Stimulated activated CD4-positive, alpha-beta T cell treated with anti-CD3 and anti-CD28 coated beads, Interleukin-1b, Interleukin-23, amount 100 ng/mL, for 4 hours (primary cell): ENCODE results near the gene ALKBH2.

Experiments used
- DNase-seq, 2 donors: peaks; one replicate each; pipeline ENCODE4 v3.0.0-alpha.2; 2020; ENCODE audit warnings: low read depth in 2 of 2

Gene ALKBH2

DNA sequence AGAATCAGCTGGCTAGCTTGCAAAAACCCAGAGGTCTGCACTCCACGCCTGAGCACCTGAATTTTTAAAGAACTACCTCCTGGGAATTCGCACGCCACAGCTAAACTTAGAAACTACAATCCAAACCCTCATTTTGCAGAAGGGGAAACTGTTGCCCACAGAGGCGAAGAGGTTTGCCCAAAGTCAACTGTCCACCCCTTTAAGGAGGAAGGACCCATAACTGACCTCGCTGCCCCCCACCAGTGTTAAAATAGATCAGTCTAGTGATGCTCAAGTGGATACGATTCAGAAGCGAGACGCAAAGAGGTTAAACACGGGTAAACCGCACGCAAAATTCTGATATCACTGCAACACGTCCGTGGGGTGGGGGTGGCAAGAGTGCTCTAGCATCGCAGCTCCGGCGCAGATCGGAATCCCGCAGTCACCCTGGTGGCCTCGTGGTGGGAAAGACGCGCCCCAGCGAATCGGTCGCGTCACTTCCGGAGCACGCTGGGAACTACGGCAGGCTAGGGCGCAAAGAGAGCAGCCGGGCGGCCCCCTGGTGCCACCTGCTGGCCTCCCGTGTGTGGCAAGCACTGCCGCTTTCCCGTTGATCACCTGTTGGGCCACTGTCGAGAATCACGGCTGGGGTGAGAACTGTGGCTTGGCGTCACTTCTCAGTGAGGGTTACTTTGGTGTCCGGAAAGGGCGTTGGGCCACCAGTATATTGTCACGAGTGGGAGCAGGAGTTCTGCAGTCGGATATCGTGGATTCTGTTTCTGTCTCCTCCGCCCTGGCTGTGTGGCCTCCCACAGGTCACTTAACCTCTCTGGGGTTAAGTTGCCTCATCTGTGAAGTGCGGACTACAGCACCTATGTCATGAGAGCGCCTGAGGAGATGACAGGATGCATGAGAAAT lies at the start of gene ALKBH2:
Gene ALKBH2, minus strand, starts transcription at position 451 of the 897 bp plus-strand sequence. CDS start 686 bp downstream, outside the sequence.
- DNase-seq, result peak; percentile 93

DNA sequence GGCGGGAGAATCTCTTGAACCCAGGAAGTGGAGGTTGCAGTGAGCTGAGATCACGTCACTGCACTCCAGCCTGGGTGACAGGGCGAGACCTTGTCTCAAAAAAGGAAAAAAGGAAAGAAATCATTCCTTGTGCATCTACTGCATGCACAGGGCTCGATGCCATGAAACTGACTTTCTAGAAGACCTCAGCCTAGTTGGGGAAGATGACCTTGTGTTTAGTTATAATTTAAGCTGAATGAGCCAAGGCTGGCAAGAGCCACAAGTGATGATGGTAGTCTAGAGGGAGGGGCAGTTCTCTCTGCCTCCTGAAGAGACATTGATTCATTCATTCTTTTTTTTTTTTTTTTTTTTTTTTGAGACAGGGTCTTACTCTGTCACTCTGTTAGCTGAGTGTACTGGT lies 47.3 kb upstream of the ALKBH2 start:
- no peak for DNase-seq

DNA sequence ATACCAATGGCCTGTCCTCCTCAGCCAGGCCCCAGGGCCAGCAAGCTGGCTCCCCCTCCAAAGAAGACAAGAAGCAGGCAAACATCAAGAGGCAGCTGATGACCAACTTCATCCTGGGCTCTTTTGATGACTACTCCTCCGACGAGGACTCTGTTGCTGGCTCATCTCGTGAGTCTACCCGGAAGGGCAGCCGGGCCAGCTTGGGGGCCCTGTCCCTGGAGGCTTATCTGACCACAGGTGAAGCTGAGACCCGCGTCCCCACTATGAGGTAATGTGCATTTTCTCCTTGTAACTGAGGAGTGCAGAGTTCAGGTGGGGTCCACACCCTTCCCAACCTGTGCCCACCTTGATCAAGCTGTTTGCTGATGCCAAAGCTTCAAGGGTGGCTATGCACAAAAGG lies 46.5 kb upstream of the ALKBH2 start:
- no peak for DNase-seq

DNA sequence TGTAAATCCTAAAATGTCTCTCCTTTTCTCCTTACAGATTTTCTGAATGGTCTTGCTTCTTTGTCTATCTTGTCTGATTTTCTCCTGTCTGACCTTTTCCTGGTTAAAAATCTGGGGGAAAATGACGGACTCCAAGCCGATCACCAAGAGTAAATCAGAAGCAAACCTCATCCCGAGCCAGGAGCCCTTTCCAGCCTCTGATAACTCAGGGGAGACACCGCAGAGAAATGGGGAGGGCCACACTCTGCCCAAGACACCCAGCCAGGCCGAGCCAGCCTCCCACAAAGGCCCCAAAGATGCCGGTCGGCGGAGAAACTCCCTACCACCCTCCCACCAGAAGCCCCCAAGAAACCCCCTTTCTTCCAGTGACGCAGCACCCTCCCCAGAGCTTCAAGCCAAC lies 46.1 kb upstream of the ALKBH2 start:
- DNase-seq, result no peak

DNA sequence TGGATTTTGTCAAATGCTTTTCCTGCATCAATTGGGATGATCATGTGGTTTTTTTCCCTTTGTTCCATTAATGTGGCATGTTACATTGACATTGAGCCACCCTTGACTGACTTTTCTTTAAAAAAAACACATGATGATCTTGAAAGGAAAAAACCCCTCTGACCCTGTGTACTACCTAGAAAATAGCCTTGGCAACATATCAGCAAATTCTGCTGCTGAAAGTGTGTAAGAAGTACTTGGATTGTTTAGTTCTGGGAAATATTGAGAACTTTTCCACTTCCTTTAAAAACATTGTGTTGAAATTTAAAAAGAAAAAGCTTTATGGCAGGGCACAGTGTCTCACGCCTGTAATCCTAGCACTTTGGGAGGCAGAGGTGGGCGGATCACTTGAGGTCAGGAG lies 43.8 kb upstream of the ALKBH2 start:
- no peak for DNase-seq

DNA sequence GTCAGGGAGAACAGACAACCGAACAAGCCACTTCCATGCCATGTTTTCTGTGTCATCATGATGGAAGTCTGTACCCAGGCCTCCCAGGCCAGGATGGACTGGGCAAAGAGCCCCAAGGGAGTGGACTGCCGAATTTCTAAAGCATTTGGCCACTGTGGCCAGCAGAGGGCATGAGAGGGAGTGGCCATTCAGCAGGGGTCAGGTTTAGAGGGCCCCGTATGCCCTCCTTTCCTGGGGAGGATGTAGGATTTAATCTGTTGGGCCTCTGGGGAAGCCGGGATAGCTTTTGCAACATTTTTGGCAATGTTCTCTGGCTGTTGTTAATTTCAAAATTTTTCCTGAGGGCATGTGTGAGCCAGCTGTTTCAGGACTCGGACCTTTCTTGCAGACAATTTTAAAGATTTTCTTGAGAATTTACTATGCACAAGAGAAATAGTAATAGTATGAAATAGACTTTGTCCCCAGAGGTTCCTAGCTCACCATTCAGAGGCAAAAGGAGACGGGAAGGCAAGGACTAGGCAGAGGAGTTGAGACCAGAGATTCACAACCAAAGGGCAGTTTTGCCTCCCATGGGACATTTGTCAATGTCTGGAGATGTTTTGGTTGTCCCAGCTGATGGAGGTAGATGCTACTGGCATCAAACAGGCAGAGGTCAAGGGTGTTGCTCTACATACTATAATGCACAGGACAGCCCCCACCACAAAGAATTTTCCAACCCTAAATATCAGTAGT lies 41.1 kb upstream of the ALKBH2 start:
- DNase-seq, result no peak

DNA sequence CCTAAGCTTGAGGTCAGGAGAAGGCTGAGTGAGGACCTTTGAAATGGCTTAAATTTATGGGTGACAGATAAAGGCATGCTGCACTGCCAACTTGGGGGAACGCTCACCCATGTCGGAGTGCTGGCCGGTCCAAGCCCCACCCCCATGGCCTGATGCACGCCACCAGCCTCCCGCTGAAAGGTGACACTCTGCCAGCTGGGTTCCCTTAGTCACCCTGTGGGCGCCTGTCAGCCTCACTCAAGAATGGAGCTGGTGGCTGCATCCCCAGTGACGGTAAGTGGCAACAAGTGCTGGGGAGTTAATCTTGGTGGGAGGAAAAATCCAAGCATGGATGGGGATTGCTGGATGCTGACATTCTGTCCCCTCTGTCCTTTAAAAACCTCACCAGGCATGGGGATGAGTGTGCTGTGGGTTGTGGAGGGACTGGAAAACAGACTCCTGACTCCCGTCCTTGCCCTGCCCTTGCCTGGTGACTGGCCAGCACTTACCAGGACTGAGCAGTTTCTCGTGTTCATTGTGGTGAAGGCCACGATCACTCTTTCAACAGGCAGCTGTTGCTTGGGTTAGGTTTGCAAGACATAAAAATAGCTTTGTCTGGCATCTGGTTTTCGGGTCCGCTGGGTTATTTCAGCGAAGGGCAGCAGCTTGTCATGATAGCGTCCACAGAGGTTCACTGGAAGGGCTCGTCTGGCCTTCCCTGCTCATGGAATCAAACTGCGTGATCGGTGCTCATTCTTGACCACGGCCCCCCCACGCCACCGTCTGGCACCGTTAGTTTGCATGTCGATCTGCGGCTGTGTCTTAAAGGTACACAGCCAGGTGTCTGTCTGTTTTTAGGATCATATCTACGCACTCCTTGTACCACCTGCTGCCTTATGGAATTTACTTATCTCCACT lies 38.1 kb upstream of the ALKBH2 start:
- DNase-seq, result no peak

DNA sequence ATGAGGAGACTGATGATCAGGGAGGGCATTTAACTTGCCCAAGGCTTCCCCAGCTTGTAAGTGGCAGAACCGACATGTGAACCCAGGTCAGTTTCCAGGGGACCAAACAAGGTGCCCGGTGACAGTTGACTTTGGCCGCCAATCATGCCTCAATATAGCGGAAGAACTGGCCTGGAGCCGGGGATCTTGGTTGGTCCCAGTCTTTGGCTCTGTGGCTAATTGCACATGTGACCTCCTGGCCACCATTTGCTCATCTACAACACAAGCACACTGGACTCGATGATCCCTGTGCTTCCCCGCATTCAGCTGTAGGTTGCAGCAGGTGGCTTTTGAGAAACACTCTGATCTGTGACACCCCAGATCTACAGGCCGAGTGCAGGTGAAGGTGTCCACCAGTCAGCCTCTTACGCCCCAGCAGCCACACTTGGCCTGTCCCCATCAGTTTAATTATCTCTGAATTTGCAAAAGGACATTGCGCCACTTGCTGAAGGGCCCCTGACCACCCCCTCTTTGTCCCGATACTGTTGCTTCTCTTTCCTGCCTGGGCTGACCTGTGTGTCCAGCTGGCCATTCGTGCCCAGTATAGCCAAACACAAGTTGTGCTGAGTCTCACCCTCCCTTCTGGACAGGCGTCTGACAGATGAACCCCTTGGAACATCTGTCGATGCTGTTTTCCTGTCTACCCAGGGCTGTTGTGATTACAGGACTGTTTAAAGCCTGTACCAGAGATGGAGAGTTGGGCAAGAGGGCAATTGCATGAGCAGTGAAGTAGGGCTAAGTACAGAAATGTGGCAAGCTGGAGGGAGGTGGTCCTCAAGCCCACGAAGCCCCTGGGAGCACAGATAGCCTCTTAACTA lies 37.3 kb upstream of the ALKBH2 start:
- DNase-seq, result no peak

DNA sequence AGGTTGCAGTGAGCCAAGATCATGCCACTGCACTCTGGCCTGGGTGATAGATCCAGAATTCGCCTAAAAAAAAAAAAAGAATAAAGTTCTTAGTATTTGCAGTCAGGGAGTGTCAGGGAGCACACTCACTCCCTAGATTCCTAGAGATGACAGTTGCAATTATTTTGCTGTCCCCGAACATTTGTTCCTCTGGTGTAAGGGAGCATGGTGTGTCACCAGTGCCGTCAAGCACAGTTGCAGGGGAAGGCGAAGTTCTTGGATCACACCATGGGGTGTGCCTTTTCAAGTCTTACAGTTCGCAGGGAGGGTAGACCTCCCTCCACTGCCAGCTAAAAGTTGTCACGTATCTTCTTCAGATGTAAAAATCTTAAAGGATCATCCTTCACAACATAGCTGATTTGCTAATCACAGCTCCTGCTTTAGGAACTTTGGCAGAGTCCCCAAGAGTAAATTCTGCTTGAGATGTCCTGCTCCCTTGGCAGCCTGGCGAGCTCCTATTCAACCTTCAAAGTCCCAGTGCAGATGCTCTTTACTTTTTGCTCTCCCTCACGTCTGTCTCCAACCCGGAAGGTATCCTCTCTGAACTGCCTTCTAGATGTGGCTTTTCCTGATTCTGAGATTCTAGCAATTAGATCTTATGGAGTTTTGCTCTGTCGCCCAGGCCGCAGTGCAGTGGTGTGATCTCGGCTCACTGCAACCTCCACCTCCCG lies 34.4 kb upstream of the ALKBH2 start:
- DNase-seq, result no peak

DNA sequence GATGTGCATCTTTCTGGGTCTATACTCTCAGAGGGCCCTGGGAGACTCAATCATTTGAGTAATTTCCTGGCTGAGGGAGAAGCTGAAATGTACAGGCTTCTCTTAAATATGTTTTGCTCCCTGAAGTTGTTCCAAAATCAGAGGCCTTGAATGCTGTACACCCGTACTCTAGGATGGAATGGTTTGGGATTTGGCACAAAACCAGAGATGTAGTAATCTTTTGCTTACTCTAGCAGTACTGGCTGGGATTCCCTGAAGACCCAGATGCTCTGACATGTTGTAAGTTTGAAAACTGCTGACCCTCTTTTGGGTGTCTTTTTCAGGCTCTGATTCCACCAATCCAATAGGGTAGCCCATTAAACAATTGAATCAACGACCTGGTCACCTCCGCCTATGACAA lies 33.5 kb upstream of the ALKBH2 start:
- no peak for DNase-seq

DNA sequence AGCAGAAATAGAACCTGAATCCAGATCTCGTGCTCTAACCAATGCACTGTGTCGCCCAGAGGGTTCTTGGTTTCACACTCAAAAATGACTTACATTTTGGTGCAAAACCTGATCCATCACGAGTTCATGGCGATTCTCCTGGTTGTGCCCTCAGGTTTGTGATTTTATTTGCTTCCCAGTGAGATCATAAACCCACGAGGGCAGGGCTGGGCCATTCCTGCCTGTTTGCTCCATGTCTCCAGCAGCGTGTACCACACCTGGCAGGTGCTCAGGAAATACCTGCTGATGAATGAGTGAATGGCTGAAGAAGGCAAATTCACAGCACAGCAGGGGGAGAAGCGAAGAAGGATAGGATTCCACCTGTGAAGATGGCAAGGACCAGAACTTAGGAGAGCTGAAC lies 32.5 kb upstream of the ALKBH2 start:
- no peak for DNase-seq

DNA sequence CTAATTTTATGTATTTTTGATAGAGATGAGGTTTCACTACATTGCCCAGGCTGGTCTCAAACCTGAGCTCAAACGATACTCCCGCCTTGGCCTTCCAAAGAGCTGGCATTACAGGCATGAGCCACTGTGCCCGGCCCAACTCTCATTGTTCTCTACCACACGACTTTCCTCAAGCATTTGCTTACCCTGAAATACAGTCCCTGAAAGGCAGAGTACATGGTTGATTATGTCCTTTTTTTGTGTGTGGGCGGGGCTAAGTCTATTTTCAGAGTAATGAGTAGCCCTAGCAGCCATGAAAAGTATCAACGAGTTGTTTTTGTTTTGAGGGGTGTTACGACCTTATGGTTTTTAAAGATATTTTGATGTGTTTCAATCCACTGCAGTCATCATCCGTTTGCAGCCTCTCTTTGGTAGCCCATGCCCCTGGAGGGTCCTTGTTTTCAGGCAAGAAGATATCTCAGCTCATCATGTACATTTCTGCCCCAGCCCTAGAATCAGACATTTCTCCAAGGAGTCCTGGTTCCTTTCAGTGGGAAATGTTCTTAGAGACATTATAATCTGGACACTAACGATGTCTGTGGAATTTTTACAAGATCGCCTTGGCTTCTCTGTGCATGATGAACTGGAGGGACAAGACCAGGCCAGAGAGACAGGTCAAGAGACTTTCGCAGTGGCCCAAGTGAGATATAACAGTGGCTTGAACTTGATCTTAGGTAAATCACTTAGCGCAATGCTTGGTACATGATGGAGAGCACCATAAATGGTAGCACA lies 31.8 kb upstream of the ALKBH2 start:
- DNase-seq, result no peak

DNA sequence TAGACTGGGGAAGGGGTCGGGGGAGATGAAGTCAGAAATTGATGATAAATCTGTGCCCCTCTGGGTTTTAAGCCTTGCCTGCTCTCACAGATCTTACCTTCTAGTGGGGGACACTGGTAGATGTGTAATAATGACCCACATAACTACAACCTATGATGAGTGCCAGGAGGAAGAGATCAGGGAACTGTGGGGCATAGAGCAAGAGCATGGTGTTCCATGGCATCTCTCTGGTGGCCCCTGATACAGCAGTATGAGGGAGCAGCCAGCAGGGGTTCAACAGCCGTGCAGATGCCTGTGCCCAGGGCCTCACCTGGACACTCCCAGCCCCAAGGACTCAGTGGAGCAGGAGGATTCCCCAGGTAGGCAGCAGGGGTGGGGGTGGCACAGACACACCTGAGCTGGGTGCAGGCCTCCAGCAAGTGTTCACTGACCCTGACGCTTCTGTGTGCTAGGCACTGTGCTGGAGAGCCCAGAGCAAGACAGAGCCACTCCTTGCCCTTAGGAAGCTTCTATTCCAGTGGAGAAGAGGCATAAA lies 28.1 kb upstream of the ALKBH2 start:
- DNase-seq, result no peak

DNA sequence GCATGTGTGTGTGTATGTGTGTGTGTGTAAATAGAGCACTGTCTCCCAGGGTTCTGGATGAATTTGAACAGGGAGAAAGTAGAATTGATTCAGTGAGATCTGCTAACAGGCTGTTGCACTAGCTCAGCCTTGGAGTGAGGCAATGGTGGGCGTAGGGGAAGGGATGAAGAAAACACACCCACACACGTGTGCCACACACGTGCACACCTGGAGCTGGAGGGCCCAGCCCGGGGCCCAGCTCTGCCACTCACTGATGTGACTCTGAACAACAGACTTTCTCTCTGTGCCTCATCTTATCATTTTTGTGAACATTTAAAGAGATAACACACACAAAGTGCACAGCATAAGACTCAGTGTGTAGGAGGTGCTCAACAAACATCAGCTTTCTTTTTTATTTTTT lies 27.3 kb upstream of the ALKBH2 start:
- DNase-seq, result no peak

DNA sequence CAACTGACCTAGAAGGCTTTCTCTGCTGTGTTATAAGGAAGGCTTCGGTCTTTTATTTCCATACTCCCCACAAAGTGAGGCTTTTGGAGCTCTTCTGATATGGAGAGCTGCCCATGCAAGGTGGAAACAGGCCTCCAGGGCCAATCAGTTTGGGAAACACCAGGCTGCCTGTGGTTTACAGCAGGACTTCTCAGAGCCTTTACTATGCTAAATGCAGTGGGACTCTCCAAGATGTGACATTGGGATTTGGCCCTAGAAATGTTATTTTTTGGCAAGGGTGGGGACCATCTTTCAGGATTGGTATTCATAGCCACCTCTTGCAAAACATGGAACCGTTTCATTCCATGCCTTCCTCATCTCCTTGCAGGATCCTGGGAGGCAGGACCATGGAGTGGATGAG lies 26.8 kb upstream of the ALKBH2 start:
- DNase-seq, result no peak

DNA sequence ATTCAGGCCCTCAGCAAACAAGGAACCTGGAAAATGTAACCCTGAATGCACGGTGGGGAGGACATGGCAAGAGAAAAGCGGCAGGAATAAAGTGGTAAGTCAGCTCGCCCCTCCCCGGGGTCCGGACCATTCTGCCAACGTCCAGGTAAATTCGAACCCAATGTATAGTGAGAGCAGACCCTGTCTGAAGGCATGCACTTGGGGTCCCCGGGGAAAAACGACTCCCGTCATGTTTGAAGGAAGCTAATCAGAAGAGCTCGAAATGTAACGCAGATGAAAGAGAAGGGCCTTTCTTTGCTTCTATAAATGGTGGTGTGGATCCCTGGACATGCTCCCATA lies 23.3 kb upstream of the ALKBH2 start:
- no peak for DNase-seq

DNA sequence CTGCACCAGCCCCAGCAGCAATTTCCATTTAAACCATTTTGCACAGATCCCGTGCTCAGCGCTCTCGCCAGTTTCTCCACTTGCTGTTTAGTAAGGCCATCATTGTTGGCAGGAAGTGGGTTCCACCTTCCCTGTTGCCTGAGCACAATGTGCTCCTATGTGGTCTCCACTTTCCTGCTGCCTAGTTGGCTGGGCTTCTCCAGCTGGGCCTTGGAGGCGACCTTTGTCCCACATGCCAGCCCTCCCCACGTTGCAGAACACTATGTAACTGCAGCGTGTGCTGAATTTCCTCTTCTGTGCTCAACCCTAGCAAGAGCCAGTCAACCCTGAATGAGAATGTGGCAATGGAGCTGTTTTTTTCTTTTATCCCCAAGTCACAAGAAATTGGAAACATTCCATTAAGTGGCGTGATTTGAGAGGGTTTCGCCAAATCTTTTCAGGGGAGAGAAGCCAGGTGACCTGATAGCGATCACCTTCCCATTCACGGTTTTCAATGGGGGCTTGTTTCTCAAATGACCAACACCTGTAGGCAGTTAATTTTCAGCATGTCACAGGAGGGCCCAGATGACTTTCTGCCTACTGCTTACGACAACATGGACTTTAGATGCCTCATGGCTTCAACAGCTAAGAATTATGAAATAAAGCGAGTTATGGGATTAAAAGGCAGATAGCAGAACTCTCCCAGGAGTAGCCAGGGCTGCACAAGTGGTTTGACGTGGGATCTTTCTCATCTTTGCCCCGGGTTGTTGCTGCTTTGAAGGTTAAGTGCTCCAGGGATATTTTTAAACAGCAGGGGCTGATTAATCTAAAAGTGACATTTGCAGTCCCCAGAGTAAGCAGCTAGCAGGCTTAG lies 22.7 kb upstream of the ALKBH2 start, which contains the start of gene ACACB:
Gene ACACB, plus strand, starts transcription at position 830 of the 853 bp plus-strand sequence. CDS start 22,819 bp downstream, outside the sequence.
- no peak for DNase-seq

DNA sequence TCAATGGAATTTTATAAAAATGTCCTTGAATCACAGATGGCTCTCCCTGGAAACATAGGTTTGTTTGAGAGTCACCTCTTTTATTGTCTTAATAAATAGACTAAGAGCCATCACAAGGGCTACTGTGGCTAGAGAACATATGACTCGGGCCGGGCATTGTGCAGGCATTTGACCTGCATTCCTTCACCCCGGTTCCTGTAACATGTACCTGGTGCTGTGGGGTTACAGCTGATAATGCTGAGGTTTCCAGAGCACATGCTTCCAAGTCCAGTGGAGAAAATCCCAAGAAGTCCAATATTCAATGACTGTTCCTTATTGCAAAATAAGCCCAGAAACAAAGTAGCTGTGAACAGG lies 22.1 kb upstream of the ALKBH2 start:
- no peak for DNase-seq

DNA sequence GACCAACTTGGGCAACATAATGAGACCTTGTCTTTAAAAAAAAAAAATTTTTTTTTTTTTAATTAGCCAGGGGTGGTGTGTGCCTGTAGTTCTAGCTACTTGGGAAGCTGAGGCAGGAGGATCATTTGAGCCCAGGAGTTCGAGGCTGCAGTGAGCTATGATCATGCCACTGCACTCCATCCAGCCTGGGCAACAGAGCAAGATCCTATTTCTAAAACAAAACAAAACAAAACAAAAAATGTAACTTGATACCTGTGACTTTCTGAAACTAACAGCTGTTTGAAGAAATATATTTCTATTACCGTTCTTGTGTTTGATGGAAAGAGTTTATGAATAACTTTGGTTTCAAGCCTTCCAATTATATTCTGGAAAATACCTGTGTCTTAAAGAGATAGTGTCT lies 21.4 kb upstream of the ALKBH2 start:
- DNase-seq, result no peak
